IMR-90 (cell line): ENCODE data around the gene SCG5. TPM values are rescaled to one million over a fixed set of nuclear protein-coding genes. Genes with fewer than 3 reads are reported as not detected.
"Not testable (repeated sequence)": the region's sequence is repeated elsewhere in the genome, so short reads cannot be mapped to it uniquely, and the experiment has no call there.

Experiments used
- ATAC-seq: fragments of 200-7000 bp; cut with Tn5 transposase; 2 replicates; pipeline ENCODE4 v1.9.1; 2020; ENCODE audit warnings: low read depth, mild to moderate bottlenecking, moderate library complexity
- BruUV-seq: library from RNA; stranded (reverse); fragments of 400-500 nt; replicated peaks from 2 replicates; lab custom pipeline; 2021; lab: Mats Ljungman, UMichigan
- CTCF ChIA-PET: fragments of 300-600 bp; formaldehyde crosslinking; extraction: SDS; loops from one replicate; lab custom pipeline; 2021; ENCODE audit warnings: antibody characterized with exemption; lab: Yijun Ruan, JAX
- POLR2A ChIA-PET: fragments of 300-600 bp; sonication (Branson Sonifier 250); formaldehyde crosslinking; loops from one replicate; lab custom pipeline; 2022; ENCODE audit warnings: antibody characterized with exemption; ENCODE audit not compliant: unreplicated experiment; lab: Charles Lee
- DNase-seq: peaks from one replicate; pipeline ENCODE4 v3.0.0; 2013
- H2AFZ ChIP-seq: replicated peaks from 2 replicates; pipeline ENCODE3; 2013; ENCODE audit warnings: low read length, mild to moderate bottlenecking; ENCODE audit not compliant: poor library complexity
- H2AK5ac ChIP-seq: 2 replicates; pipeline ENCODE4 v1.6.1; 2013; ENCODE audit warnings: low read depth, low read length, inconsistent platforms
- H2AK9ac ChIP-seq: replicated peaks from 2 replicates; pipeline ENCODE3; 2013; ENCODE audit warnings: mild to moderate bottlenecking, low read depth, low read length, moderate library complexity; ENCODE audit not compliant: poor library complexity
- H2BK120ac ChIP-seq: 2 replicates; pipeline ENCODE4 v1.6.1; 2013; ENCODE audit warnings: low read depth, low read length, inconsistent platforms
- H2BK15ac ChIP-seq: 3 replicates; pipeline ENCODE4 v1.6.1; 2013; ENCODE audit warnings: low read depth, low read length, inconsistent platforms
- H2BK20ac ChIP-seq: 2 replicates; pipeline ENCODE4 v1.6.1; 2013; ENCODE audit warnings: low read depth, mild to moderate bottlenecking, inconsistent platforms, low read length, moderate library complexity
- H2BK5ac ChIP-seq: 2 replicates; pipeline ENCODE4 v1.6.1; 2013; ENCODE audit warnings: mild to moderate bottlenecking, low read depth, low read length, inconsistent platforms; ENCODE audit not compliant: poor library complexity, severe bottlenecking
- H3K14ac ChIP-seq: replicated peaks from 2 replicates; pipeline ENCODE4 v1.6.1; 2013; ENCODE audit warnings: low read depth, low read length, inconsistent platforms
- H3K18ac ChIP-seq: 2 replicates; pipeline ENCODE4 v1.6.1; 2013; ENCODE audit warnings: low read depth, low read length, control low read depth
- H3K23ac ChIP-seq: 2 replicates; pipeline ENCODE4 v1.6.1; 2013; ENCODE audit warnings: low read depth, low read length, inconsistent platforms
- H3K27ac ChIP-seq: 2 replicates; pipeline ENCODE4 v1.5.1; 2013; ENCODE audit warnings: mild to moderate bottlenecking, control low read depth, low read length; ENCODE audit not compliant: insufficient read depth
- H3K27me3 ChIP-seq: 2 replicates; pipeline ENCODE4 v1.6.1; 2013; ENCODE audit warnings: low read length; ENCODE audit not compliant: control insufficient read depth, insufficient read depth
- H3K36me3 ChIP-seq: 2 replicates; pipeline ENCODE4 v1.6.1; 2013; ENCODE audit warnings: low read length, mixed read lengths; ENCODE audit not compliant: control insufficient read depth, insufficient read depth
- H3K4ac ChIP-seq: 2 replicates; pipeline ENCODE4 v1.6.1; 2013; ENCODE audit warnings: low read depth, low read length, inconsistent platforms
- H3K4me1 ChIP-seq: 2 replicates; pipeline ENCODE4 v1.6.1; 2013; ENCODE audit warnings: low read length, mixed read lengths; ENCODE audit not compliant: control insufficient read depth, insufficient read depth
- H3K4me2 ChIP-seq: 2 replicates; pipeline ENCODE4 v1.6.1; 2013; ENCODE audit warnings: low read depth, mild to moderate bottlenecking, control low read depth, low read length, moderate library complexity
- H3K4me3 ChIP-seq: 2 replicates; pipeline ENCODE4 v1.5.1; 2013; ENCODE audit warnings: low read depth, mild to moderate bottlenecking, control low read depth, low read length, moderate library complexity; ENCODE audit not compliant: insufficient read depth
- H3K56ac ChIP-seq: 2 replicates; pipeline ENCODE4 v1.6.1; 2013; ENCODE audit warnings: low read length, inconsistent platforms; ENCODE audit not compliant: insufficient read depth; ENCODE audit errors: extremely low read depth
- H3K79me1 ChIP-seq, 2 experiments: 2 replicates each; pipeline ENCODE4 v1.6.1; 2013; ENCODE audit warnings: low read length in 2 of 2, inconsistent platforms in 1 of 2, low read depth in 1 of 2
- H3K9ac ChIP-seq: 2 replicates; pipeline ENCODE4 v1.6.1; 2013; ENCODE audit warnings: low read depth, low read length, control low read depth
- H3K9me1 ChIP-seq: 2 replicates; pipeline ENCODE4 v1.6.1; 2013; ENCODE audit warnings: low read length, inconsistent platforms; ENCODE audit not compliant: insufficient read depth
- H3K9me3 ChIP-seq: 2 replicates; pipeline ENCODE4 v1.6.1; 2013; ENCODE audit warnings: low read length; ENCODE audit not compliant: control insufficient read depth, insufficient read depth
- H4K20me1 ChIP-seq: 2 replicates; pipeline ENCODE4 v1.6.1; 2013; ENCODE audit warnings: low read length, inconsistent platforms; ENCODE audit not compliant: insufficient read depth
- H4K5ac ChIP-seq: 2 replicates; pipeline ENCODE4 v1.6.1; 2013; ENCODE audit warnings: mild to moderate bottlenecking, low read depth, low read length, control low read depth
- H4K8ac ChIP-seq, 2 experiments: 2 replicates each; pipeline ENCODE4 v1.6.1; 2013; ENCODE audit warnings: low read depth in 2 of 2, low read length in 2 of 2, control low read depth in 1 of 2, inconsistent platforms in 1 of 2
- H4K91ac ChIP-seq: 2 replicates; pipeline ENCODE4 v1.6.1; 2013; ENCODE audit warnings: low read depth, low read length, inconsistent platforms; ENCODE audit not compliant: insufficient read depth
- RAD21 ChIP-seq: IDR thresholded peaks from 2 replicates; pipeline ENCODE4 v1.6.1; 2012; ENCODE audit warnings: low read length, improper control_type of control experiment
- WGBS, 2 experiments: methylation state at CpG; one replicate each; pipeline versions ENCODE4 v1.1.5 to v1.1.7; 2013; ENCODE audit warnings: missing lambda C conversion rate in 2 of 2; ENCODE audit not compliant: insufficient read length in 1 of 2; ENCODE audit errors: extremely low coverage in 2 of 2; 5-methylcytosine and 5-hydroxymethylcytosine counted together
- dilution Hi-C: fragments of 300-500 bp; cut with HindIII; formaldehyde crosslinking; loops from one replicate; pipeline ENCODE4 v1.14.3; 2018; ENCODE audit warnings: low sequenced_read_pairs; ENCODE audit not compliant: unreplicated experiment
- in situ Hi-C: fragments of 300-500 bp; cut with MboI; formaldehyde crosslinking; loops from 3 replicates; pipeline ENCODE4 v1.14.3; 2019; ENCODE audit warnings: low sequenced_read_pairs, inconsistent platforms, mixed read lengths
- intact Hi-C: fragments of 100-400 bp; cut with micrococcal nuclease; formaldehyde crosslinking; loops from 2 replicates; pipeline ENCODE4 v1.10.0; 2022
- polyA plus RNA-seq, 3 experiments: library from polyadenylated mRNA; depleted of rRNA; stranded (reverse); fragments of >200 nt; gene quantifications; 2 replicates each; pipeline ENCODE4 v1.2.3, GENCODE V29; 2012; ENCODE audit warnings: low replicate concordance in 1 of 3
- total RNA-seq: library from RNA; depleted of rRNA; stranded (reverse); fragments of >200 nt; gene quantifications from 2 replicates; pipeline ENCODE4 v1.2.3, GENCODE V29; 2012

The SCG5 gene
- total and polyA plus RNA-seq, 2 of the 4 experiments (the other 2 are of a cell fraction) = 7.9 to 16.8 TPM

- H3K4me1 ChIP-seq, H3K18ac ChIP-seq, POLR2A ChIA-PET, H2BK120ac ChIP-seq, CTCF ChIA-PET, H2BK20ac ChIP-seq, H3K27me3 ChIP-seq, H3K9ac ChIP-seq, H4K5ac ChIP-seq, H3K4ac ChIP-seq, H3K56ac ChIP-seq, H3K27ac ChIP-seq, BruUV-seq, H3K23ac ChIP-seq, in situ Hi-C loops, H2BK15ac ChIP-seq, H2AK5ac ChIP-seq, H2AFZ ChIP-seq, H3K4me2 ChIP-seq, ATAC-seq, H4K8ac ChIP-seq, H3K9me3 ChIP-seq, H3K79me1 ChIP-seq, H2BK5ac ChIP-seq, H4K20me1 ChIP-seq, intact Hi-C loops, H2AK9ac ChIP-seq, H4K91ac ChIP-seq, H3K36me3 ChIP-seq, H3K4me3 ChIP-seq, H3K14ac ChIP-seq, H3K9me1 ChIP-seq, dilution Hi-C loops: not testable (repeated sequence)
- TF ChIP-seq RAD21 = 0 out of 2 replicates have a peak, but pooled peaks have one; percentile 11
- no CpG with 5 or more reads among the region's 3 CpGs for WGBS, 2 experiments
- DNase-seq = peak; percentile 49
Observed at GRCh38 chr15:32610719-32611118, 30.8 kb upstream of the SCG5 start.

GRCh38 chr15:32614712-32615050 lies 26.8 kb upstream of the SCG5 start:
- dilution Hi-C loops, H2AK5ac ChIP-seq, POLR2A ChIA-PET, H3K79me1 ChIP-seq, H2AK9ac ChIP-seq, H3K9me3 ChIP-seq, H4K20me1 ChIP-seq, H2AFZ ChIP-seq, H2BK15ac ChIP-seq, H3K4me1 ChIP-seq, in situ Hi-C loops, DNase-seq, CTCF ChIA-PET, BruUV-seq, H3K27me3 ChIP-seq, H3K36me3 ChIP-seq, H3K9me1 ChIP-seq, intact Hi-C loops, H3K23ac ChIP-seq: not testable (repeated sequence)
- Histone ChIP-seq H3K4me2 (peak overlapping the region; percentile 81), H2BK5ac (peak overlapping the region; percentile 95), H4K8ac (peak overlapping the region; percentile 94 to 97), H2BK20ac (0 out of 2 replicates have a peak overlapping the region, but pooled peaks have one; percentile 35), H3K9ac (peak overlapping the region; percentile 98), H4K5ac (peak overlapping the region; percentile 94; the same call in 1 of the 2 replicates), H4K91ac (peak overlapping the region; percentile 75), H3K14ac (peak overlapping the region; percentile 43; the same call in 1 of the 2 replicates), H3K4me3 (peak overlapping the region; percentile 100), H2BK120ac (peak overlapping the region; percentile 92), H3K4ac (peak overlapping the region; percentile 61), H3K18ac (0 out of 2 replicates have a peak overlapping the region, but pooled peaks have one; percentile 95), H3K56ac (peak overlapping the region; percentile 97), H3K27ac (peak overlapping the region; percentile 99)
- no CpG with 5 or more reads among the region's 16 CpGs for WGBS, 2 experiments
- ATAC-seq = peak; percentile 46
